HG03060 (cell line): ENCODE results near the gene GNG12.

Experiments used
- ATAC-seq: cut with Tn5 transposase; IDR thresholded peaks from one replicate; pipeline ENCODE4 v1.9.1; 2021; ENCODE audit warnings: low read depth, moderate number of reproducible peaks; ENCODE audit not compliant: unreplicated experiment

Gene GNG12

DNA sequence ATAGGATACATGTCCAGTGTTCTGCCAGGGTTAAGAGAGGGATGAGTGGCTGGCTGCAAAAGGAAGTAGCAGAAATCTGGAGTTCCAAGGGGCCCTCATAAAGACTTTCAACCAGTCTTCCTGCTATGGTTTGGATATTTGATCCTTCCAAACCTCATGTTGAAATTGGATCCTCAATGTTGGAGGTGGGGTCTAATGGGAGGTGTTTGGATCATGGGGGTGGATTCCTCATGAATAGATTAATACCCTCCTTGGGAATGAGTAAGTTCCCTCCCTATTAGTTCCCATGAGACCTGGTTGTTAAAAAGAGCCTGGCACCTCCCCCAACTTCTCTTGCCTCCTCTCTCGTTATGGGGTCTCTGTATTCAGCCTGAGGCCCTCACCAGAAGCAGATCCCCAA, 10.1 kb upstream of the GNG12 start:
- ATAC-seq = no peak

DNA sequence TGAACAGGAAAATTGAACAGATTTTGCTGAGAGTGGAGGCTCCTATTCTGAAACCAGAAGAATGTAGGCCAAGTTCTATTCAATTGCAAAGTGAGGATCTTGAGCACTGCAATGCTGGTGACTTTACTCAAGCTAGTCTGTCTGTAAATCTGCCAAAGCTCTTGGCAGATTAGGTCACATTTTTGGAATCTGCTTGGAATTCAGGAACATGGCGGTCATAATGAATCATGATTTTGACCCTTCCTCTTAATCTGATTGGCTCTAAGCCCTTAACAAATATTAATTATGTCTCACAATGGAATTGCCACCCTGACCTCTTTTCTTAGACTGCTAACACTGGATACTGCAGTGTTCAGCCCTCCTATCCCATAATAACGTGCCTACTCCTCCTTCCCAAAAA, 7.2 kb upstream of the GNG12 start:
- ATAC-seq = no peak

DNA sequence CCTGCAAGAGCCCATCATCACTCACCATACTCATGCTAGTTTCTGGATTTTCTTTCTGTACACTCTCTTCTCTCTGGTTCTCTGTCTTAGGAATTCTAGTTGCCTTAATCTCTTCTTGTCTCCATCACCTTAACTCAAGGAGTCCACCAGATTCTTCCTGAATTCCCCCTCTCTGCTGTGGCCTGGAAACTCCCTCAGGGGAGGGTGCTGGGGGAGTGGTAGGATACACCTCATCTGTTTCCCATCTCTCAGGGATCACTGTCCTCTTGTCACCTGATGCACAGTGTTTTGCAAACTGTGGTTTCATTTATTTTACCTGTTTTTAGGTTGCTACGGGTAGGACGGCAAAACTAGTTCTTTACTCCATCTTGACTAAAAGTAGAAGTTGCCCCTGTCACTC, 6.6 kb upstream of the GNG12 start:
- no peak for ATAC-seq

- no peak for ATAC-seq
Observed at GRCh38 chr1:67838180-67838910, 5.1 kb upstream of the GNG12 start.

- no peak for ATAC-seq
Observed at GRCh38 chr1:67836769-67837168, 3.5 kb upstream of the GNG12 start.

- no peak for ATAC-seq
Observed at GRCh38 chr1:67835663-67836452, 2.6 kb upstream of the GNG12 start.

DNA sequence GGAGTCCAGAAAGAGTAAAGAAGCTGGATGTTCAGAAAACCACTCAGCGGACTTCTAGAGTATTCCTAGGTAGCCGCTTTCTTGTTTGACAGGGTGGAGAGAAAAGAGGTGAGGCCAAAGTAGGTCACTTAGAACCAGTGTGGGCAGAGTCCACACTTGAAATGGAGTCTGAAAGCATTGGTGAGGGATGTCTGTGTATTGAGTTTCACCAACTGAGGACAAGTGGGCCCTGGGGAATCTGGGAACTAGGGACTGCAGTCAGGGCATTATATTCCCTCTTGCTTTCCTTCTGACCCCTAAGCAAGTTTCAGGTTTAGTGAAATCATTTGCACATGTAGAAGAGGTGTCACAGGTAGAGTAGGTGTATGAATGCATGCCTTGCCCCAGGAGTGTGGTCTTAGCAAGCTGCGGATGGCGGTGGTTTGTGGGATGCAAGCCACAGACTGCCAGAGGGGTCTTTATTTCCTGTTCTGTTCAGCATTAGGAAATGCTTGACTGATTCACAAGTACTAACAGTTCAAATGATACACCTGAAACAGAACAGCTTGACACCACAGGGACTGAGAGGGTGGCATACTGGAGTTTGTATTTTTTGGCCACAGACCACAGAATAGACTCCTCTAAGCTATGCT, 1.1 kb upstream of the GNG12 start:
- ATAC-seq = no peak

DNA sequence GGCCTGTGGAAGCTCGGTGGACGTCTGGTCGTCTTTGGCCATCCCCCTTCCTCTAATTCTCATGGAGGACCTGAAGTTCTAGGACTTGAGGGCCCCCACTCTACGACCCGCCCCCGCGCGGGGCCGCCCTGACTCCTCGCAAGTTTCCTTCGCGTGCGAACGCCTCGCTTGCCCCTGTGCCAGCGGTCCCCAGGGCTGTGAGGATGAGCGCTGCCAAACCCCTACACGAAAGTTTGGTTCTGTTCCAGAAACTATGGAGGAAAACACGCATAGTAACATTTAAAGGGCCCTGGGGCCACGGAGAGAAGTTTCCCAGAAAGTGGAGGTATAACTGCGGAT, 304 bp upstream of the GNG12 start:
- no peak for ATAC-seq

GRCh38 chr1:67831850-67832513, 1.3 kb downstream of the GNG12 start:
- ATAC-seq = no peak

GRCh38 chr1:67830928-67831830, 2.1 kb downstream of the GNG12 start:
- no peak for ATAC-seq

DNA sequence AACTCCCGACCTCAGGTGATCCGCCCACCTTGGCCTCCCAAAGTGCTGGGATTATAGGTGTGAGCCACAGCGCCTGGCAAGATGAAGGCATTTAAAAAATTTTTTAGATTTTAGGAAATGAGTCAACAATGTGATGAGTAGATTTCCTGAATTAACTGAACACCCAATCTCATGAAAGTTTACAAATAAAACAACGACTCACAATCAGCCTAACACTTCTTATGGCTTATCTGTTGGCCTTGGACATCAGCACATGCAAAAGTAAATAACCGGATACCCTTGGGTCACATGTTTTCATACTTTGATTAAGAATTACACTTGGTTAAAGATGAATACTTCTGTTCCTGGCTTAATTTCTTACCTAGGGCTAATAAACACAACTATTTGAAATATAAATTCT, 3.0 kb downstream of the GNG12 start:
- ATAC-seq = no peak

DNA sequence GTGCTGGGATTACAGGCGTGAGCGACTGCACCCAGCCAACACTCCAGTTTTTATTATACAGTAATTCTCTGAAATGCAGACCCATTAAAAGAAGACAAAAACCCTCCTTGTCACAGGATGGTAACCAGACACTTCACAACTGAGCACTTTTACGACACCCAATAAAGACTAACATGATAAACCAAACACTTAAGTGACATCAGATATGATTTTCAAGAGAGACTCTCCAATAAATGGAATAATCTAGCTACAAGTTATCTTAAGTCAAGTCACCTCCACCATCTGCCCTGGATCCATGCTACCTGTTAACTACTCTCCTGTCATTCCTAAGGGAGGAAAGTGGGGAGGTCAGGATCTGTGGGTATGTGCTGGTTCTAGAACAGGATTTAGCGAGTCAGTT, 5.6 kb downstream of the GNG12 start:
- no peak for ATAC-seq

DNA sequence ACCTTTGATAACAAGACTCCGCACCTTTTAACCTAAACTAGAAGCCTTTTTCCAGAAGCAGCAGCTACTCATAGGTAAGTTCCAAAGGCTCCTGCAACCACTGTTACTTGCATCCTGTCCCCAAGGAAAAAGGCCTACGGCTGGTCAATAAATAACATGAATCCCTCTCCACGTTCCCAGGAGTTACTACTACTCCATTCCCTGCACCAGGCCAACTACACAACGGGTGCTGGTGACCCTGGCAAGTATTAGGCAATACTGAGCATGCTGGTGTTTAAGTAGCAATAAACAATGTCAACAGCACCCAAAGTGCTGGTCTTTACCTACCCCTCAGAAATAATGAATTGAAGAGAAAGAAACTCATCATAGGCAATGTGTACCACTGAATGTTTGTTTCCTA, 7.7 kb downstream of the GNG12 start:
- ATAC-seq = no peak

- ATAC-seq = no peak
Observed at GRCh38 chr1:67824766-67825165, 8.5 kb downstream of the GNG12 start.

DNA sequence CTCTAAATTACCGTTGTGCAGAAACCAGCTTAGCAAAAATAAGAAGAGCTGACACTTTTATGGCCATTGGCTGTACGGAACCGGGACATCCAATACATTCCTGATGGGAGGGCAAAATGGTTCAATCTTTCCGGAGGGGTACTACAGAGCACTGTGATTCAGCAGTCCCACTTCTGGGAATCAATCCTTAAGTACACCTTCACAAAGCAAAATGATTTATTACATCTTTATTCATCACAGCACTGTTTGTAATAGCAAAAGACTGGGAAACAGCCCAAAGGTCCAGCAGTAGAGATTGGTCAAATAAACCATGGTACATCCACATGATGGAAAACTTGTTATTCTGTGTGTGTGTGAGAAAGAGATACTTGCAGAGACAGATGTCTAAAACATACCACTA, 9.7 kb downstream of the GNG12 start:
- no peak for ATAC-seq

GRCh38 chr1:67821263-67821662, 12.0 kb downstream of the GNG12 start:
- ATAC-seq = no peak

GRCh38 chr1:67818725-67819301, 14.5 kb downstream of the GNG12 start:
- ATAC-seq = no peak

- no peak for ATAC-seq
Observed at GRCh38 chr1:67818162-67818561, 15.1 kb downstream of the GNG12 start.

DNA sequence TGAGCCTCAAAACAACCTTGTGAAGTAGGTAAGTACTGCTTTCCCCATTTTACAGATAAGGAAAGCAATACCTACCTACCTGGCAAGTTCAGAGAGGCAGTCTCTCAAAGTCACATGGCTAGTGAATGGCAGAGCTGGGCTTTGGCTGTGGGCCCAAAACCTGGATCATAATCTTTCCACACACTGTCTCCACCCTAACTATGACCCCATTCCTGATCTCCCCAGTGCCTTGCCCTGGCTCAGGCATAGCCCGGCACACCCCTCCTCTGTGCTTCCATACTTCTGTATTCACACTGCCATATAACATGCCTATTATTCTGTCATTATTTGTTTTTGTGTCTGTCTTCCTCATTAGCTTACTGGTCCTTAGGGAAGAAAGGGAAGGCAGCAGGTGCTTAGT, 15.9 kb downstream of the GNG12 start:
- no peak for ATAC-seq

- no peak for ATAC-seq
Observed at GRCh38 chr1:67816506-67816905, 16.8 kb downstream of the GNG12 start.
